KMS-11 (cell line): Measurements from ENCODE around the gene RPS6KA2.

Source experiments
- H2AFZ ChIP-seq: fragments of 200-600 bp; sonication (generic); 2 replicates; pipeline ENCODE4 v1.6.1; 2016; ENCODE audit warnings: antibody characterized with exemption, mixed run types, low read depth
- H3K27ac ChIP-seq: fragments of 200-600 bp; sonication (generic); 2 replicates; pipeline ENCODE4 v1.6.1; 2016; ENCODE audit warnings: mild to moderate bottlenecking, mixed run types
- H3K27me3 ChIP-seq: fragments of 200-600 bp; sonication (generic); 2 replicates; pipeline ENCODE4 v1.6.1; 2017; ENCODE audit warnings: mild to moderate bottlenecking, low read depth, mixed run types, moderate library complexity; ENCODE audit not compliant: insufficient read depth
- H3K36me3 ChIP-seq: fragments of 200-600 bp; sonication (generic); 2 replicates; pipeline ENCODE4 v1.6.1; 2017; ENCODE audit warnings: mild to moderate bottlenecking, mixed run types; ENCODE audit not compliant: insufficient read depth
- H3K4me1 ChIP-seq: fragments of 200-600 bp; sonication (generic); 2 replicates; pipeline ENCODE4 v1.6.1; 2016; ENCODE audit warnings: mild to moderate bottlenecking, low read depth, mixed run types; ENCODE audit not compliant: poor library complexity, severe bottlenecking
- H3K4me2 ChIP-seq: fragments of 200-600 bp; sonication (generic); 2 replicates; pipeline ENCODE4 v1.7.0; 2016; ENCODE audit warnings: mild to moderate bottlenecking, mixed run types
- H3K4me3 ChIP-seq: fragments of 200-600 bp; sonication (generic); IDR thresholded peaks from 2 replicates; pipeline ENCODE4 v1.6.1; 2017; ENCODE audit warnings: low read depth, low read length, mixed read lengths; ENCODE audit not compliant: insufficient read depth
- H3K79me2 ChIP-seq: fragments of 200-600 bp; sonication (generic); 2 replicates; pipeline ENCODE4 v1.6.1; 2016; ENCODE audit warnings: low read depth, mixed run types; ENCODE audit not compliant: insufficient read depth
- H3K9ac ChIP-seq: fragments of 200-600 bp; sonication (generic); 2 replicates; pipeline ENCODE4 v1.6.1; 2016; ENCODE audit warnings: mild to moderate bottlenecking, mixed run types
- H4K20me1 ChIP-seq: fragments of 200-600 bp; sonication (generic); 2 replicates; pipeline ENCODE4 v1.6.1; 2016; ENCODE audit warnings: mild to moderate bottlenecking, mixed run types; ENCODE audit not compliant: insufficient read depth
- CTCF ChIP-seq: fragments of 200-600 bp; sonication (generic); conservative IDR thresholded peaks from 2 replicates; pipeline ENCODE4 v1.6.1; 2017; ENCODE audit warnings: low read depth, mild to moderate bottlenecking, antibody characterized with exemption, low read length, moderate library complexity, mixed read lengths

The RPS6KA2 gene

GRCh38 chr6:166581091-166581511, 46.0 kb downstream of the RPS6KA2 start:
- H2AFZ ChIP-seq = no peak overlapping the region
- H4K20me1 ChIP-seq = no peaks in the 10 kb centered on the region
- no peaks in the 10 kb centered on the region for H3K27me3 ChIP-seq
- no peaks in the 10 kb centered on the region for H3K4me1 ChIP-seq
- no peak overlapping the region for H3K9ac ChIP-seq
- no peaks in the 10 kb centered on the region for H3K79me2 ChIP-seq
- H3K4me2 ChIP-seq = no peak overlapping the region
- TF ChIP-seq CTCF = no peak
- H3K4me3 ChIP-seq = no peak overlapping the region
- no peaks in the 10 kb centered on the region for H3K36me3 ChIP-seq
- H3K27ac ChIP-seq = no peak overlapping the region

- H4K20me1 ChIP-seq = no peaks in the 10 kb centered on the region
- H3K27ac ChIP-seq = no peak overlapping the region
- H3K9ac ChIP-seq = no peak overlapping the region
- no peaks in the 10 kb centered on the region for H3K36me3 ChIP-seq
- no peak for TF ChIP-seq CTCF
- no peak overlapping the region for H2AFZ ChIP-seq
- H3K79me2 ChIP-seq = no peaks in the 10 kb centered on the region
- no peaks in the 10 kb centered on the region for H3K27me3 ChIP-seq
- no peak overlapping the region for H3K4me2 ChIP-seq
- no peaks in the 10 kb centered on the region for H3K4me1 ChIP-seq
- H3K4me3 ChIP-seq = no peak overlapping the region
These were observed 46.7 kb downstream of the RPS6KA2 start for GRCh38 chr6:166580076-166581050.

- Histone ChIP-seq H3K9ac (no peak overlapping the region), H3K27me3 (no peaks in the 10 kb centered on the region), H3K4me3 (no peak overlapping the region), H4K20me1 (no peaks in the 10 kb centered on the region), H3K27ac (no peak overlapping the region), H3K4me2 (no peak overlapping the region), H3K4me1 (no peaks in the 10 kb centered on the region), H3K36me3 (no peaks in the 10 kb centered on the region), H3K79me2 (no peaks in the 10 kb centered on the region), H2AFZ (no peak overlapping the region)
- TF ChIP-seq CTCF = no peak
These were observed 47.7 kb downstream of the RPS6KA2 start for GRCh38 chr6:166579237-166579850.

GRCh38 chr6:166578536-166579236, 48.4 kb downstream of the RPS6KA2 start:
- Histone ChIP-seq H3K4me1 (no peaks in the 10 kb centered on the region), H4K20me1 (no peaks in the 10 kb centered on the region), H3K27ac (no peak overlapping the region), H3K9ac (no peak overlapping the region), H2AFZ (no peak overlapping the region), H3K27me3 (no peaks in the 10 kb centered on the region), H3K4me3 (no peak overlapping the region), H3K4me2 (no peak overlapping the region), H3K36me3 (no peaks in the 10 kb centered on the region), H3K79me2 (no peaks in the 10 kb centered on the region)
- no peak for TF ChIP-seq CTCF
